Measurements from ENCODE around the gene CLASP1. TPM values are rescaled to one million over a fixed set of nuclear protein-coding genes. Genes with fewer than 3 reads are reported as not detected.
"Not testable (repeated sequence)": the region's sequence is repeated elsewhere in the genome, so short reads cannot be mapped to it uniquely, and the experiment has no call there.

The CLASP1 gene
- total and polyA plus RNA-seq, 5 donors from 2014 or later = 8.7 to 72.1 (median 12.2) TPM

GRCh38 chr2:121613152-121613551 lies 36.1 kb downstream of the CLASP1 start:
- DNase-seq = no peak
- peaks cover 0 to 2% of the 10 kb centered on the region in 2 experiments for H3K9me3 ChIP-seq (ENCODE audit: control insufficient read depth in 2 of 2, low read length in 2 of 2)
- H3K4me3 ChIP-seq (ENCODE audit: low read depth, low read length) = no peak overlapping the region
- Mint-ChIP-seq H3K4me3 (no peak overlapping the region), H3K27ac (peak overlapping the region in 1 of 3 donors; percentile 16), H3K27me3 (no peaks in the 10 kb centered on the region), H3K36me3 (peaks cover 8% of the 10 kb centered on the region), H3K4me1 (peaks cover 14 to 28% (median 17%) of the 10 kb centered on the region in 4 donors), H3K9me3 (no peaks in the 10 kb centered on the region)
- H3K4me1 ChIP-seq (ENCODE audit: control insufficient read depth, insufficient read depth, low read length, poor library complexity, severe bottlenecking) = peaks cover 7% of the 10 kb centered on the region
- no peak for ATAC-seq (ENCODE audit: low read depth in 2 of 2)
- no peaks in the 10 kb centered on the region for H3K27me3 ChIP-seq (ENCODE audit: control insufficient read depth, insufficient read depth, low read length)
- no peak overlapping the region for H3K27ac ChIP-seq (ENCODE audit: insufficient read depth, low read length, poor library complexity, severe bottlenecking)
- H3K36me3 ChIP-seq (ENCODE audit: control insufficient read depth, insufficient read depth, low read length) = peaks cover 3% of the 10 kb centered on the region

GRCh38 chr2:121611730-121612705 lies 37.2 kb downstream of the CLASP1 start:
- no peak for DNase-seq

GRCh38 chr2:121611048-121611649 lies 38.1 kb downstream of the CLASP1 start:
- not testable (repeated sequence) for H3K4me3 Mint-ChIP-seq; DNase-seq; H3K27ac ChIP-seq (ENCODE audit: insufficient read depth, low read length, poor library complexity, severe bottlenecking); ATAC-seq (ENCODE audit: low read depth in 2 of 2); H3K4me3 ChIP-seq (ENCODE audit: low read depth, low read length); H3K36me3 ChIP-seq (ENCODE audit: control insufficient read depth, insufficient read depth, low read length); H3K9me3 ChIP-seq (ENCODE audit: control insufficient read depth in 2 of 2, low read length in 2 of 2); H3K4me1 ChIP-seq (ENCODE audit: control insufficient read depth, insufficient read depth, low read length, poor library complexity, severe bottlenecking); H3K27me3 Mint-ChIP-seq; H3K9me3 Mint-ChIP-seq; H3K27me3 ChIP-seq (ENCODE audit: control insufficient read depth, insufficient read depth, low read length); H3K27ac Mint-ChIP-seq
- peaks cover 23 to 40% (median 27%) of the 10 kb centered on the region in 4 donors for H3K4me1 Mint-ChIP-seq
- H3K36me3 Mint-ChIP-seq = peaks cover 14% of the 10 kb centered on the region

More at GRCh38 chr2:121611730-121612705, 37.2 kb downstream of the CLASP1 start:
- Histone ChIP-seq H3K27me3 (ENCODE audit: control insufficient read depth, insufficient read depth, low read length) (no peaks in the 10 kb centered on the region), H3K4me3 (ENCODE audit: low read depth, low read length) (no peak overlapping the region), H3K9me3 (ENCODE audit: control insufficient read depth in 2 of 2, low read length in 2 of 2) (peaks cover 0 to 2% of the 10 kb centered on the region in 2 experiments), H3K4me1 (ENCODE audit: control insufficient read depth, insufficient read depth, low read length, poor library complexity, severe bottlenecking) (peaks cover 7% of the 10 kb centered on the region), H3K27ac (ENCODE audit: insufficient read depth, low read length, poor library complexity, severe bottlenecking) (no peak overlapping the region), H3K36me3 (ENCODE audit: control insufficient read depth, insufficient read depth, low read length) (peaks cover 3% of the 10 kb centered on the region)
- Mint-ChIP-seq H3K9me3 (no peaks in the 10 kb centered on the region), H3K27me3 (no peaks in the 10 kb centered on the region), H3K4me3 (no peak overlapping the region), H3K4me1 (peaks cover 19 to 35% (median 25%) of the 10 kb centered on the region in 4 donors), H3K36me3 (peaks cover 14% of the 10 kb centered on the region), H3K27ac (no peak overlapping the region)
- ATAC-seq (ENCODE audit: low read depth in 2 of 2) = no peak

- H3K27ac Mint-ChIP-seq; ATAC-seq (ENCODE audit: low read depth in 2 of 2); H3K27me3 Mint-ChIP-seq; H3K27ac ChIP-seq (ENCODE audit: insufficient read depth, low read length, poor library complexity, severe bottlenecking); H3K4me3 ChIP-seq (ENCODE audit: low read depth, low read length); H3K9me3 Mint-ChIP-seq; H3K4me3 Mint-ChIP-seq; H3K9me3 ChIP-seq (ENCODE audit: control insufficient read depth in 2 of 2, low read length in 2 of 2); DNase-seq; H3K36me3 ChIP-seq (ENCODE audit: control insufficient read depth, insufficient read depth, low read length); H3K4me1 ChIP-seq (ENCODE audit: control insufficient read depth, insufficient read depth, low read length, poor library complexity, severe bottlenecking); H3K27me3 ChIP-seq (ENCODE audit: control insufficient read depth, insufficient read depth, low read length): not testable (repeated sequence)
- Mint-ChIP-seq H3K36me3 (peaks cover 20% of the 10 kb centered on the region), H3K4me1 (peaks cover 25 to 40% (median 31%) of the 10 kb centered on the region in 4 donors)
These were observed 38.8 kb downstream of the CLASP1 start for GRCh38 chr2:121610487-121610874.

- H3K27ac Mint-ChIP-seq = no peak overlapping the region
- H3K9me3 ChIP-seq (ENCODE audit: control insufficient read depth in 2 of 2, low read length in 2 of 2) = peaks cover 0 to 2% of the 10 kb centered on the region in 2 experiments
- ATAC-seq (ENCODE audit: low read depth in 2 of 2) (no peak), DNase-seq (no peak)
- H3K4me1 ChIP-seq (ENCODE audit: control insufficient read depth, insufficient read depth, low read length, poor library complexity, severe bottlenecking) = peaks cover 7% of the 10 kb centered on the region
- peaks cover 26 to 52% (median 35%) of the 10 kb centered on the region in 4 donors for H3K4me1 Mint-ChIP-seq
- H3K4me3 Mint-ChIP-seq = no peak overlapping the region
- peaks cover 16% of the 10 kb centered on the region for H3K36me3 ChIP-seq (ENCODE audit: control insufficient read depth, insufficient read depth, low read length)
- no peaks in the 10 kb centered on the region for H3K27me3 ChIP-seq (ENCODE audit: control insufficient read depth, insufficient read depth, low read length)
- no peak overlapping the region for H3K27ac ChIP-seq (ENCODE audit: insufficient read depth, low read length, poor library complexity, severe bottlenecking)
- H3K9me3 Mint-ChIP-seq = no peaks in the 10 kb centered on the region
- H3K36me3 Mint-ChIP-seq = peaks cover 27% of the 10 kb centered on the region
- H3K4me3 ChIP-seq (ENCODE audit: low read depth, low read length) = peak overlapping the region; percentile 22
- H3K27me3 Mint-ChIP-seq = no peaks in the 10 kb centered on the region
These were observed 40.3 kb downstream of the CLASP1 start for GRCh38 chr2:121608967-121609366.

GRCh38 chr2:121608367-121608766 lies 40.9 kb downstream of the CLASP1 start:
- no peaks in the 10 kb centered on the region for H3K27me3 Mint-ChIP-seq
- H3K4me3 Mint-ChIP-seq = no peak overlapping the region
- H3K4me3 ChIP-seq (ENCODE audit: low read depth, low read length) = no peak overlapping the region
- H3K4me1 Mint-ChIP-seq = peaks cover 26 to 52% (median 35%) of the 10 kb centered on the region in 4 donors
- H3K27ac Mint-ChIP-seq = peak overlapping the region in 2 of 3 donors; percentile 11 to 20
- H3K9me3 Mint-ChIP-seq = no peaks in the 10 kb centered on the region
- H3K9me3 ChIP-seq (ENCODE audit: control insufficient read depth in 2 of 2, low read length in 2 of 2) = peaks cover 0 to 2% of the 10 kb centered on the region in 2 experiments
- no peaks in the 10 kb centered on the region for H3K27me3 ChIP-seq (ENCODE audit: control insufficient read depth, insufficient read depth, low read length)
- peaks cover 33% of the 10 kb centered on the region for H3K36me3 Mint-ChIP-seq
- DNase-seq (no peak), ATAC-seq (ENCODE audit: low read depth in 2 of 2) (no peak)
- H3K27ac ChIP-seq (ENCODE audit: insufficient read depth, low read length, poor library complexity, severe bottlenecking) = no peak overlapping the region
- H3K4me1 ChIP-seq (ENCODE audit: control insufficient read depth, insufficient read depth, low read length, poor library complexity, severe bottlenecking) = peaks cover 7% of the 10 kb centered on the region
- H3K36me3 ChIP-seq (ENCODE audit: control insufficient read depth, insufficient read depth, low read length) = peaks cover 16% of the 10 kb centered on the region

- no peak overlapping the region for H3K4me3 ChIP-seq (ENCODE audit: low read depth, low read length)
- H3K4me1 Mint-ChIP-seq = peaks cover 32 to 65% (median 48%) of the 10 kb centered on the region in 4 donors
- peaks cover 0 to 2% of the 10 kb centered on the region in 2 experiments for H3K9me3 ChIP-seq (ENCODE audit: control insufficient read depth in 2 of 2, low read length in 2 of 2)
- H3K27ac Mint-ChIP-seq = peak overlapping the region in 2 of 3 donors; percentile 9 to 65
- no peak overlapping the region for H3K27ac ChIP-seq (ENCODE audit: insufficient read depth, low read length, poor library complexity, severe bottlenecking)
- ATAC-seq (ENCODE audit: low read depth in 2 of 2) = no peak
- H3K36me3 ChIP-seq (ENCODE audit: control insufficient read depth, insufficient read depth, low read length) = peaks cover 16% of the 10 kb centered on the region
- no peaks in the 10 kb centered on the region for H3K9me3 Mint-ChIP-seq
- peaks cover 45% of the 10 kb centered on the region for H3K36me3 Mint-ChIP-seq
- H3K4me3 Mint-ChIP-seq = no peak overlapping the region
- no peak for DNase-seq
- H3K4me1 ChIP-seq (ENCODE audit: control insufficient read depth, insufficient read depth, low read length, poor library complexity, severe bottlenecking) = peaks cover 7% of the 10 kb centered on the region
- H3K27me3 ChIP-seq (ENCODE audit: control insufficient read depth, insufficient read depth, low read length) = no peaks in the 10 kb centered on the region
- no peaks in the 10 kb centered on the region for H3K27me3 Mint-ChIP-seq
These were observed 43.2 kb downstream of the CLASP1 start for GRCh38 chr2:121605820-121606733.

All from CD4-positive, CD25-positive, alpha-beta regulatory T cell (primary cell).